Measurements from ENCODE around the gene RIPOR2. TPM values are rescaled to one million over a fixed set of nuclear protein-coding genes. Genes with fewer than 3 reads are reported as not detected.

The RIPOR2 gene
- total and polyA plus RNA-seq, 4 donors, result 1.6 to 10.9 (median 3.7) TPM

DNA sequence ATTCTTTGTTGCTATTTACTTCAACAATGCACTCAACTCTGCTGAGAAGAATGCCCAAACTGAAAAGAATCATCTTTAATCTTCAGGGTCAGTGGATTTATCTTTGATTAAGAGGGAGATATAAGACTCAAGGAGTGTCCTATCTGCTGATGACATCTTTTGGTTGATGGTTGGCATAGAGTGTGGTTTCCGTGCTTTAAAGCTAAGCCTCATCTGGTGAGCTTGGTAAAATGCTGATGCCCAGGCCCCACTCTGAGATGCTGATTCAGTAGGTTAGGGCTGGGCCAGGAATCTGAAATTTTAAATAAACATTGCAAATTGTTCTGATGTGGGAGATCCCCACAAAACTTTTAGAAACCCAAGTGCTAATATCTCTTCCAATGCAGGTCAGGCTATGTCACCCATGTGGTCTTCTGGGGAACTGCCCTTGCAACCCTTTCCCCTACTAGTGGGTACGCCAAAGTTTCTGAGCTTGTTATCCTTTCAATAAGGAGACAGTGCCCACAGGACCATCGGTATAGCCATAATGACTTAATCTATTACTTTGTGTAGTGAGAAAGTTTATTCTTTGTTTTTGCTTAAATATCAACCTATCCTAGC lies 68.6 kb downstream of the RIPOR2 start:
- WGBS, result 92% methylated on average over 3 of the region's 3 CpGs
- H3K36me3 ChIP-seq (ENCODE audit: control insufficient read depth in 4 of 4, insufficient read depth in 3 of 4, low read depth in 1 of 4, low read length in 3 of 4), result peaks cover 0 to 2% (median under 1%) of the 10 kb centered on the region in 4 donors

GRCh38 chr6:24865161-24865560 lies 70.6 kb downstream of the RIPOR2 start:
- H3K4me1 ChIP-seq (ENCODE audit: control insufficient read depth in 4 of 4, insufficient read depth in 4 of 4, low read length in 3 of 4), result no peaks in the 10 kb centered on the region
- TF ChIP-seq GABPA (IDR thresholded peaks at IDR 0.05 in 1 of 2, conservative IDR thresholded peaks at IDR 0.05 in 1 of 2) (no peak), MAX (IDR thresholded peaks at IDR 0.05) (no peak), SP1 (IDR thresholded peaks at IDR 0.05) (no peak), RAD21 (IDR thresholded peaks at IDR 0.05) (no peak), RXRA (IDR thresholded peaks at IDR 0.05) (no peak), EGR1 (IDR thresholded peaks at IDR 0.05; ENCODE audit: low read depth in 2 of 2) (no peak), YY1 (IDR thresholded peaks at IDR 0.05) (no peak), REST (IDR thresholded peaks at IDR 0.05) (no peak), FOXA1 (IDR thresholded peaks at IDR 0.05) (no peak), FOXA2 (IDR thresholded peaks at IDR 0.05) (no peak), HNF4G (IDR thresholded peaks at IDR 0.05) (no peak), NR2F2 (IDR thresholded peaks at IDR 0.05) (no peak), TAF1 (conservative IDR thresholded peaks at IDR 0.05) (no peak), ATF3 (IDR thresholded peaks at IDR 0.05) (no peak), CTCF (IDR thresholded peaks at IDR 0.05; ENCODE audit: low read depth, low read length, missing input control) (no peak)

More for the DNA sequence above, 68.6 kb downstream of the RIPOR2 start:
- Histone ChIP-seq H3K9ac (ENCODE audit: low read depth in 1 of 2, low read length in 2 of 2) (no peak overlapping the region), H3K27ac (ENCODE audit: low read depth in 1 of 2, low read length in 2 of 2) (no peak overlapping the region), H3K4me1 (ENCODE audit: control insufficient read depth in 4 of 4, insufficient read depth in 4 of 4, low read length in 3 of 4) (no peaks in the 10 kb centered on the region), H3K27me3 (ENCODE audit: control insufficient read depth in 4 of 4, insufficient read depth in 4 of 4, low read length in 3 of 4) (no peaks in the 10 kb centered on the region), H3K9me3 (ENCODE audit: control insufficient read depth in 4 of 4, low read length in 3 of 4) (no peaks in the 10 kb centered on the region), H3K4me3 (ENCODE audit: low read depth in 1 of 3, low read length in 3 of 3) (no peak overlapping the region)
- TF ChIP-seq GABPA (IDR thresholded peaks at IDR 0.05 in 1 of 2, conservative IDR thresholded peaks at IDR 0.05 in 1 of 2) (no peak), HNF4A (conservative IDR thresholded peaks at IDR 0.05) (no peak), CTCF (IDR thresholded peaks at IDR 0.05; ENCODE audit: low read depth, low read length, missing input control) (no peak), NR2F2 (IDR thresholded peaks at IDR 0.05) (no peak), TAF1 (conservative IDR thresholded peaks at IDR 0.05) (no peak), RXRA (IDR thresholded peaks at IDR 0.05) (no peak), JUND (IDR thresholded peaks at IDR 0.05) (no peak), FOXA2 (IDR thresholded peaks at IDR 0.05) (no peak), FOXA1 (IDR thresholded peaks at IDR 0.05) (no peak), EGR1 (IDR thresholded peaks at IDR 0.05; ENCODE audit: low read depth in 2 of 2) (no peak), YY1 (IDR thresholded peaks at IDR 0.05) (no peak)
- TF ChIP-seq, protein P1, sequence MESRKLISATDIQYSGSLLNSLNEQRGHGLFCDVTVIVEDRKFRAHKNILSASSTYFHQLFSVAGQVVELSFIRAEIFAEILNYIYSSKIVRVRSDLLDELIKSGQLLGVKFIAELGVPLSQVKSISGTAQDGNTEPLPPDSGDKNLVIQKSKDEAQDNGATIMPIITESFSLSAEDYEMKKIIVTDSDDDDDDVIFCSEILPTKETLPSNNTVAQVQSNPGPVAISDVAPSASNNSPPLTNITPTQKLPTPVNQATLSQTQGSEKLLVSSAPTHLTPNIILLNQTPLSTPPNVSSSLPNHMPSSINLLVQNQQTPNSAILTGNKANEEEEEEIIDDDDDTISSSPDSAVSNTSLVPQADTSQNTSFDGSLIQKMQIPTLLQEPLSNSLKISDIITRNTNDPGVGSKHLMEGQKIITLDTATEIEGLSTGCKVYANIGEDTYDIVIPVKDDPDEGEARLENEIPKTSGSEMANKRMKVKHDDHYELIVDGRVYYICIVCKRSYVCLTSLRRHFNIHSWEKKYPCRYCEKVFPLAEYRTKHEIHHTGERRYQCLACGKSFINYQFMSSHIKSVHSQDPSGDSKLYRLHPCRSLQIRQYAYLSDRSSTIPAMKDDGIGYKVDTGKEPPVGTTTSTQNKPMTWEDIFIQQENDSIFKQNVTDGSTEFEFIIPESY (IDR thresholded peaks at IDR 0.05), result no peak
- no peak for DNase-seq (ENCODE audit: low spot score)

More at GRCh38 chr6:24865161-24865560, 70.6 kb downstream of the RIPOR2 start:
- no peak overlapping the region for H3K27ac ChIP-seq (ENCODE audit: low read depth in 1 of 2, low read length in 2 of 2)
- no peak overlapping the region for H3K4me3 ChIP-seq (ENCODE audit: low read depth in 1 of 3, low read length in 3 of 3)
- DNase-seq (ENCODE audit: low spot score), result no peak
- H3K9me3 ChIP-seq (ENCODE audit: control insufficient read depth in 4 of 4, low read length in 3 of 4), result no peaks in the 10 kb centered on the region
- no peaks in the 10 kb centered on the region for H3K27me3 ChIP-seq (ENCODE audit: control insufficient read depth in 4 of 4, insufficient read depth in 4 of 4, low read length in 3 of 4)
- peaks cover 0 to 2% (median under 1%) of the 10 kb centered on the region in 4 donors for H3K36me3 ChIP-seq (ENCODE audit: control insufficient read depth in 4 of 4, insufficient read depth in 3 of 4, low read depth in 1 of 4, low read length in 3 of 4)
- no peak overlapping the region for H3K9ac ChIP-seq (ENCODE audit: low read depth in 1 of 2, low read length in 2 of 2)
- 75% methylated on average over 6 of the region's 6 CpGs for WGBS

Data from liver (tissue), 9 donors.